Measurements from ENCODE around the gene OTOP3. TPM values are rescaled to one million over a fixed set of nuclear protein-coding genes. Genes with fewer than 3 reads are reported as not detected.
"Not testable (repeated sequence)": the region's sequence is repeated elsewhere in the genome, so short reads cannot be mapped to it uniquely, and the experiment has no call there.

The OTOP3 gene
- total RNA-seq, 1 donor from 2014 or later: 0.74 TPM

DNA sequence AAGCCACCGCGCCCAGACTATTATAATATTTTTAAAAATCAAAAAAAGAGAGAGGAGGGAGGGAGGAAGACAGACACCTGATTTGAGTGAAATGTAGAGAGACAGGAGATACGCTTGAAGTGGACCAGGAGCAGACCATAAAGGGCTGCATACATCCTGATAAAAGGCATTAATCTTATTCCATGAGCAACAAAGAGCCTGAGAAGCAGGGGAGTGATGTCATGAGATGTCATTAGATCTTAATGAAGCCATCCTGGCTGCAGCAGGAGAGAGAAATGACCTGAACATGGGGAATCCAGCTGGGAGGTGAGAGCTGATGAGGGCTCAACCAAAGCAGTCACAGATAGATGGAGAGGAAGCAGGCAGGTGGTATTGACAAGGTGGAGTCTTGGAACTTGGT lies 42.1 kb downstream of the OTOP3 start:
- no peak overlapping the region for H3K27ac ChIP-seq
- intact Hi-C loops (cut with DNase I): no loop called here
- TF ChIP-seq POLR2A (IDR thresholded peaks at IDR 0.05): no peak
- TF ChIP-seq POLR2AphosphoS5 (IDR thresholded peaks at IDR 0.05; ENCODE audit: insufficient read depth in 1 of 2, low read depth in 1 of 2): no peak
- no peak for TF ChIP-seq CTCF (IDR thresholded peaks at IDR 0.05)

DNA sequence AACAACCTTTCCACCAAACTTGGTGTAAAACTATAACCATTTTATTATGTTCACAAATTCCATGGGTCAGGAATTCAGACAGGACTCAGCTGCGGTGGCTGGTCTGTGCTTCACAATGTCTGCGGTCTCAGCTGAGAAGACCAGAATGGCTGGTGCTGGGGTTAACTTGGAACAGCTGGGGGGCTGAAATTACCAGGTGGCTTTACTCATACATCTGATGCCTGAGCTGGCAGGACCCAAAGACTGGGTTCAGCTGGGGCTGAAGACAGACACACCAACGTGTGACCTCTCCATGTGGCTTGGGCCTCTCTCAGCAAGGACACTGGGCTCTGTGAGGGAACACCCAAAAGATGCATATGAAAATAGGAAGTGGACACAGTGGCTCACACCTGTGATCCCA lies 42.5 kb downstream of the OTOP3 start:
- Histone ChIP-seq H3K9me3 (no peaks in the 10 kb centered on the region), H3K36me3 (no peaks in the 10 kb centered on the region), H3K4me1 (peaks cover 9% of the 10 kb centered on the region), H3K27me3 (no peaks in the 10 kb centered on the region), H3K4me3 (no peak overlapping the region), H3K27ac (no peak overlapping the region)
- intact Hi-C loops (cut with DNase I): no loop called here
- no peak for TF ChIP-seq POLR2A (IDR thresholded peaks at IDR 0.05)
- DNase-seq (ENCODE audit: extremely low spot score in 2 of 2): no peak

More for the DNA sequence above, 42.1 kb downstream of the OTOP3 start:
- Histone ChIP-seq H3K4me3 (no peak overlapping the region), H3K9me3 (no peaks in the 10 kb centered on the region), H3K36me3 (no peaks in the 10 kb centered on the region), H3K4me1 (peaks cover 13% of the 10 kb centered on the region), H3K27me3 (no peaks in the 10 kb centered on the region)
- no peak for DNase-seq (ENCODE audit: extremely low spot score in 2 of 2)

DNA sequence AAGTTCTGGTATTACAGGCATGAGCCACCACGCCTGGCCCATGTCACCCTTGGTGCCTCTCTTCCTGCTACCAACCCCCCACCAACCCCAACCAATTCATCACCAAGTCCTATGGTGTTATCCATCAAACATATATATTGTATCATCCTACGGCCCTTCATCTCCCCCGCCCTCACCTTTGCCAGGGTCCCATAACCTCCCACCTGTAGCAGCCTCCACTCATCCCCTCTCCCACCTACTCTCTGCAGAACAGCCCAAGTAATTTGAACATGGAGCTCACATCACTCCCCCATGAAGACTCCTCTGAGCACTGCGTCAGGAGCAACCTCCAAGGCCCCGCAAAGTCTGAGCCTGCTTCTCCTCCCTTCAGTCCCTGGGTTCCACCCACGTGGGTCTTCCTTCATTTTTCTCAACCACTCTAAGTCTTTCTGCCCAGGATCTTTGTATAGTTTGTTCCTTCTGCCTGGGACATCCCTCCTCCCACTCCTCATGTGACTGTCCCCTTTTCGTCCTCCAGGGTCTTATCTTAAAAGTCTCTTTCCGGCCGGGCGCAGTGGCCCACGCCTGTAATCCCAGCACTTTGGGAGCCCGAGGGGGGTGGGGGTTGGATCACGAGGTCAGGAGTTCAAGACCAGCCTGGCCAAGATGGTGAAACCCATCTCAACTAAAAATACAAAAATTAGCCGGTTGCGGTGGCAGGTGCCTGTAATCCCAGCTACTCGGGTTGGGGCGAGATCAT lies 43.9 kb downstream of the OTOP3 start:
- no peaks in the 10 kb centered on the region for H3K36me3 ChIP-seq
- no peak for DNase-seq (ENCODE audit: extremely low spot score in 2 of 2)
- peaks cover 9% of the 10 kb centered on the region for H3K4me1 ChIP-seq
- H3K27ac ChIP-seq: no peak overlapping the region
- TF ChIP-seq POLR2AphosphoS5 (IDR thresholded peaks at IDR 0.05; ENCODE audit: insufficient read depth in 1 of 2, low read depth in 1 of 2) (no peak), POLR2A (IDR thresholded peaks at IDR 0.05) (no peak), CTCF (IDR thresholded peaks at IDR 0.05) (no peak)
- intact Hi-C loops (cut with DNase I): no loop called here
- no peaks in the 10 kb centered on the region for H3K27me3 ChIP-seq
- H3K9me3 ChIP-seq: no peaks in the 10 kb centered on the region
- H3K4me3 ChIP-seq: no peak overlapping the region

DNA sequence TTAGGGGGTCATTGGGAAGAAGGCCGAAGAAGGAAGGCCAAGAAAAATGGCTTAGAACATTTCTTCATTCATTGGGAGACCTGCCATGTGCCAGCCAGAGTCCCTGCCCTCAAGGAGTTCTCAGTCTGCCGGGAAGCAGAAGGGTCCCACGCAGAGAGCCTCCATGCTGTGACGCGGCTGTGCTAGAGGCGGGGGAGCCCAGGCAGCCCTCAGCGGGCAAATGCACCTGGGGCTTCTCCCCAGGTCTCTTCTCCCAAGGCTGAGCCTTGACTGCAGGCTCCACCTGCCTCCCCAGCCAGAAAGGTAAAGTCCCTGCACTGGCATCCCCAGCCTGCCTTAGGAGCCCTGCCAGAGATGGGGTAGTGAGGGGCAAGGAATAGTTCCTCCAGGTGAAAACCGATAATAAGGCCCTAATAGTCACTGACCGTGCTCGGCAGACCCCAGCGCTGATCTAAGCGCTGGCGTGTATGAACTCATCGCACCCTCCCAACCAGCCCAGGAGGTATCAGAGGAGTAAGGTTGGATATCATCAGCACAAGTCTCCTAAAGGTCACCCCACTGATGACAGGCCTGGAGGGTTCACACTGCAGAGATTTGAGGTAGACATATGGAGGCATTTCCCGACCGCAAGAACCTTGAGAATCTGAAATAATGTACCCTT lies 45.8 kb downstream of the OTOP3 start:
- DNase-seq (ENCODE audit: extremely low spot score in 2 of 2): no peak
- no peaks in the 10 kb centered on the region for H3K36me3 ChIP-seq
- TF ChIP-seq POLR2A (IDR thresholded peaks at IDR 0.05) (no peak), POLR2AphosphoS5 (IDR thresholded peaks at IDR 0.05; ENCODE audit: insufficient read depth in 1 of 2, low read depth in 1 of 2) (no peak), CTCF (IDR thresholded peaks at IDR 0.05) (no peak)
- H3K27ac ChIP-seq: peak overlapping the region; percentile 84
- peaks cover 9% of the 10 kb centered on the region for H3K4me1 ChIP-seq
- intact Hi-C loops (cut with DNase I): no loop called here
- H3K9me3 ChIP-seq: no peaks in the 10 kb centered on the region
- no peaks in the 10 kb centered on the region for H3K27me3 ChIP-seq
- H3K4me3 ChIP-seq: peak overlapping the region; percentile 54 to 77

GRCh38 chr17:74981979-74982662 lies 46.4 kb downstream of the OTOP3 start:
- H3K36me3 ChIP-seq: no peaks in the 10 kb centered on the region
- H3K27ac ChIP-seq: peak overlapping the region; percentile 84
- H3K4me3 ChIP-seq: peak overlapping the region; percentile 54 to 77
- no peaks in the 10 kb centered on the region for H3K27me3 ChIP-seq
- intact Hi-C loops (cut with DNase I): no loop called here
- peaks cover 14% of the 10 kb centered on the region for H3K4me1 ChIP-seq
- no peak for DNase-seq (ENCODE audit: extremely low spot score in 2 of 2)
- H3K9me3 ChIP-seq: no peaks in the 10 kb centered on the region
- TF ChIP-seq CTCF (IDR thresholded peaks at IDR 0.05) (no peak), POLR2A (IDR thresholded peaks at IDR 0.05) (peak in 1 of 2 donors; percentile 32), POLR2AphosphoS5 (IDR thresholded peaks at IDR 0.05; ENCODE audit: insufficient read depth in 1 of 2, low read depth in 1 of 2) (peak in 1 of 2 donors; percentile 78)

DNA sequence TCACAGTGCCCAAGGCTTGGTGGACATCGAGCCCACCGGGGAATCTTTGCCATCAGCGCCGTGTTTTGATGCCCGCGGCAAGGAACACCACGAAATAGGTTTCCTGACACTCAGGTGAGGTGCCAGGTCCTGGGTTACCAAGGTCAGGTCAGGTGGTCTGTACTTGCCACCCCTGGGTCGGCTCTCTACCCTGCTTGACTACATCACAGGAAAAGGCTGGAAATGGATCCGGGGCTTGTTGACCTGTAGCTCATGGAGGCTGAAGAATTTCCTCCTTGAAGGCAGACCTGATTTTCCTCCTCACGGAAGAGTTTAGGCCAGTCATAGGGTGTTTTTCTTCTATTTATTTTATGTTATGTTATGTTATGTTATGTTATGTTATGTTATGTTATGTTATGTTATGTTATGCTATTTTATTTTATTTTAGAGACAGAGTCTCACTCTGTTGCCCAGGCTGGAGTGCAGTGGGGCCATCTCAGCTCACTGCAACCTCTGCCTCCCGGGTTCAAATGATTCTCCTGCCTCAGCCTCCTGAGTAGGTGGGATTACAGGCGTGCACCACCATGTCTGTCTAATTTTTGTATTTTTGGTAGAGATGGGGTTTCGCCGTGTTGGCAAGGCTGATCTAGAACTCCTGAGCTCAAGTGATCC lies 47.1 kb downstream of the OTOP3 start:
- H3K9me3 ChIP-seq; DNase-seq (ENCODE audit: extremely low spot score in 2 of 2); intact Hi-C loops (cut with DNase I); H3K27me3 ChIP-seq; H3K36me3 ChIP-seq: not testable (repeated sequence)
- Histone ChIP-seq H3K27ac (peak overlapping the region; percentile 84), H3K4me1 (peaks cover 16% of the 10 kb centered on the region), H3K4me3 (peak overlapping the region; percentile 54 to 77)
